HepG2 (cell line): ENCODE data around the gene NCKAP1. TPM values are rescaled to one million over a fixed set of nuclear protein-coding genes. Genes with fewer than 3 reads are reported as not detected.

Source experiments
- ATRX ChIP-seq: sonication (generic); formaldehyde crosslinking; IDR thresholded peaks from 2 replicates; pipeline ENCODE4 v1.4.0; 2020; ENCODE audit warnings: missing genetic modification reagents, borderline replicate concordance
- CEBPZ ChIP-seq: IDR thresholded peaks from 2 replicates; pipeline ENCODE4 v1.6.1; 2012; ENCODE audit warnings: low read length, improper control_type of control experiment
- DNMT3B ChIP-seq: conservative IDR thresholded peaks from 2 replicates; pipeline ENCODE4 v1.6.1; 2016; ENCODE audit warnings: missing biosample characterization, control low read depth
- MEIS2 ChIP-seq: sonication (generic); formaldehyde crosslinking; IDR thresholded peaks from 2 replicates; pipeline ENCODE4 v1.9.0; 2021; ENCODE audit warnings: mild to moderate bottlenecking, missing genetic modification reagents
- RARA ChIP-seq: IDR thresholded peaks from 2 replicates; pipeline ENCODE4 v1.6.1; 2016; ENCODE audit warnings: missing genetic modification reagents, missing compliant biosample characterization
- RXRB ChIP-seq: IDR thresholded peaks from 2 replicates; pipeline ENCODE4 v1.6.1; 2016; ENCODE audit warnings: borderline replicate concordance, missing genetic modification reagents, missing compliant biosample characterization
- SYNCRIP ChIP-seq: fragments of 200-400 bp; formaldehyde crosslinking; IDR thresholded peaks from 2 replicates; pipeline ENCODE4 v1.6.1; 2018; ENCODE audit warnings: mild to moderate bottlenecking, low read depth, low read length; ENCODE audit not compliant: insufficient read depth
- ZNF274 ChIP-seq: sonication (generic); formaldehyde crosslinking; IDR thresholded peaks from 2 replicates; pipeline ENCODE4 v1.5.1; 2020; ENCODE audit warnings: mild to moderate bottlenecking, missing genetic modification reagents
- ZNF34 ChIP-seq: sonication (generic); formaldehyde crosslinking; IDR thresholded peaks from 2 replicates; pipeline ENCODE4 v1.4.0; 2020; ENCODE audit warnings: mild to moderate bottlenecking, missing genetic modification reagents, borderline replicate concordance
- ZNF496 ChIP-seq: sonication (generic); formaldehyde crosslinking; IDR thresholded peaks from 2 replicates; pipeline ENCODE4 v1.8.1; 2023; ENCODE audit warnings: mild to moderate bottlenecking, moderate library complexity, missing genetic modification reagents; ENCODE audit not compliant: insufficient replicate concordance
- ZNF546 ChIP-seq: sonication (generic); formaldehyde crosslinking; conservative IDR thresholded peaks from 2 replicates; pipeline ENCODE4 v1.8.1; 2023; ENCODE audit warnings: mild to moderate bottlenecking, missing genetic modification reagents
- ZNF563 ChIP-seq: sonication (generic); formaldehyde crosslinking; IDR thresholded peaks from 2 replicates; pipeline ENCODE4 v1.8.0; 2022; ENCODE audit warnings: mild to moderate bottlenecking, moderate library complexity, missing genetic modification reagents
- ZNF644 ChIP-seq: IDR thresholded peaks from 2 replicates; pipeline ENCODE4 v1.6.1; 2016; ENCODE audit warnings: low read depth
- ZNF672 ChIP-seq: sonication (generic); formaldehyde crosslinking; IDR thresholded peaks from 2 replicates; pipeline ENCODE4 v1.8.1; 2022; ENCODE audit warnings: missing genetic modification reagents
- ZNF792 ChIP-seq: IDR thresholded peaks from 2 replicates; pipeline ENCODE4 v1.6.1; 2016
- ZNF841 ChIP-seq: sonication (generic); formaldehyde crosslinking; IDR thresholded peaks from 2 replicates; pipeline ENCODE4 v1.8.1; 2023; ENCODE audit warnings: missing genetic modification reagents, borderline replicate concordance
- polyA plus RNA-seq, 8 experiments: library from polyadenylated mRNA; depleted of rRNA in 3 of 8; stranded (reverse) in 7 of 8; unstranded in 1 of 8; fragments of >200 nt; fragmentation: Illumina TruSeq in 4 of 8; extraction: Trizol in 4 of 8; gene quantifications; 2 replicates each; pipeline versions ENCODE4 v1.2.1 to v1.2.3, GENCODE V29; 2011 to 2016; ENCODE audit warnings: low read depth in 4 of 8, missing spikeins in 1 of 8, mixed read lengths in 1 of 8; ENCODE audit not compliant: insufficient read depth in 1 of 8
- total RNA-seq, 5 experiments: library from RNA; depleted of rRNA; stranded (reverse); fragments of >200 nt; fragmentation: Illumina TruSeq; extraction: Trizol; gene quantifications; 2 replicates each; pipeline ENCODE4 v1.2.3, GENCODE V29; 2016; ENCODE audit warnings: low read depth in 1 of 5
- TF ChIP-seq, protein P1 (sequence below): sonication (generic); formaldehyde crosslinking; IDR thresholded peaks from 2 replicates; pipeline ENCODE4 v1.5.0; 2020; ENCODE audit warnings: mild to moderate bottlenecking, missing genetic modification reagents, borderline replicate concordance
- TF ChIP-seq, protein P2 (sequence below): sonication (generic); formaldehyde crosslinking; IDR thresholded peaks from 2 replicates; pipeline ENCODE4 v1.8.0; 2022; ENCODE audit warnings: missing genetic modification reagents, mild to moderate bottlenecking, borderline replicate concordance

The NCKAP1 gene
- total and polyA plus RNA-seq, 2 of the 13 experiments (the other 11 are each of a cell fraction or from before 2014, with no cell fraction given): 72.1 to 96.3 TPM

- TF ChIP-seq, protein P1, sequence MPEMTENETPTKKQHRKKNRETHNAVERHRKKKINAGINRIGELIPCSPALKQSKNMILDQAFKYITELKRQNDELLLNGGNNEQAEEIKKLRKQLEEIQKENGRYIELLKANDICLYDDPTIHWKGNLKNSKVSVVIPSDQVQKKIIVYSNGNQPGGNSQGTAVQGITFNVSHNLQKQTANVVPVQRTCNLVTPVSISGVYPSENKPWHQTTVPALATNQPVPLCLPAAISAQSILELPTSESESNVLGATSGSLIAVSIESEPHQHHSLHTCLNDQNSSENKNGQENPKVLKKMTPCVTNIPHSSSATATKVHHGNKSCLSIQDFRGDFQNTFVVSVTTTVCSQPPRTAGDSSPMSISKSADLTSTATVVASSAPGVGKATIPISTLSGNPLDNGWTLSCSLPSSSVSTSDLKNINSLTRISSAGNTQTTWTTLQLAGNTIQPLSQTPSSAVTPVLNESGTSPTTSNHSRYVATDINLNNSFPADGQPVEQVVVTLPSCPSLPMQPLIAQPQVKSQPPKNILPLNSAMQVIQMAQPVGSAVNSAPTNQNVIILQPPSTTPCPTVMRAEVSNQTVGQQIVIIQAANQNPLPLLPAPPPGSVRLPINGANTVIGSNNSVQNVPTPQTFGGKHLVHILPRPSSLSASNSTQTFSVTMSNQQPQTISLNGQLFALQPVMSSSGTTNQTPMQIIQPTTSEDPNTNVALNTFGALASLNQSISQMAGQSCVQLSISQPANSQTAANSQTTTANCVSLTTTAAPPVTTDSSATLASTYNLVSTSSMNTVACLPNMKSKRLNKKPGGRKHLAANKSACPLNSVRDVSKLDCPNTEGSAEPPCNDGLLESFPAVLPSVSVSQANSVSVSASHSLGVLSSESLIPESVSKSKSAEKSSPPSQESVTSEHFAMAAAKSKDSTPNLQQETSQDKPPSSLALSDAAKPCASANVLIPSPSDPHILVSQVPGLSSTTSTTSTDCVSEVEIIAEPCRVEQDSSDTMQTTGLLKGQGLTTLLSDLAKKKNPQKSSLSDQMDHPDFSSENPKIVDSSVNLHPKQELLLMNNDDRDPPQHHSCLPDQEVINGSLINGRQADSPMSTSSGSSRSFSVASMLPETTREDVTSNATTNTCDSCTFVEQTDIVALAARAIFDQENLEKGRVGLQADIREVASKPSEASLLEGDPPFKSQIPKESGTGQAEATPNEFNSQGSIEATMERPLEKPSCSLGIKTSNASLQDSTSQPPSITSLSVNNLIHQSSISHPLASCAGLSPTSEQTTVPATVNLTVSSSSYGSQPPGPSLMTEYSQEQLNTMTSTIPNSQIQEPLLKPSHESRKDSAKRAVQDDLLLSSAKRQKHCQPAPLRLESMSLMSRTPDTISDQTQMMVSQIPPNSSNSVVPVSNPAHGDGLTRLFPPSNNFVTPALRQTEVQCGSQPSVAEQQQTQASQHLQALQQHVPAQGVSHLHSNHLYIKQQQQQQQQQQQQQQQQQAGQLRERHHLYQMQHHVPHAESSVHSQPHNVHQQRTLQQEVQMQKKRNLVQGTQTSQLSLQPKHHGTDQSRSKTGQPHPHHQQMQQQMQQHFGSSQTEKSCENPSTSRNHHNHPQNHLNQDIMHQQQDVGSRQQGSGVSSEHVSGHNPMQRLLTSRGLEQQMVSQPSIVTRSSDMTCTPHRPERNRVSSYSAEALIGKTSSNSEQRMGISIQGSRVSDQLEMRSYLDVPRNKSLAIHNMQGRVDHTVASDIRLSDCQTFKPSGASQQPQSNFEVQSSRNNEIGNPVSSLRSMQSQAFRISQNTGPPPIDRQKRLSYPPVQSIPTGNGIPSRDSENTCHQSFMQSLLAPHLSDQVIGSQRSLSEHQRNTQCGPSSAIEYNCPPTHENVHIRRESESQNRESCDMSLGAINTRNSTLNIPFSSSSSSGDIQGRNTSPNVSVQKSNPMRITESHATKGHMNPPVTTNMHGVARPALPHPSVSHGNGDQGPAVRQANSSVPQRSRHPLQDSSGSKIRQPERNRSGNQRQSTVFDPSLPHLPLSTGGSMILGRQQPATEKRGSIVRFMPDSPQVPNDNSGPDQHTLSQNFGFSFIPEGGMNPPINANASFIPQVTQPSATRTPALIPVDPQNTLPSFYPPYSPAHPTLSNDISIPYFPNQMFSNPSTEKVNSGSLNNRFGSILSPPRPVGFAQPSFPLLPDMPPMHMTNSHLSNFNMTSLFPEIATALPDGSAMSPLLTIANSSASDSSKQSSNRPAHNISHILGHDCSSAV (CRISPR knock-in tag): no peak
- no peak for TF ChIP-seq ATRX (CRISPR knock-in tag)
- TF ChIP-seq ZNF792: no peak
- TF ChIP-seq ZNF496 (CRISPR knock-in tag): no peak
- TF ChIP-seq ZNF546 (CRISPR knock-in tag): no peak
- no peak for TF ChIP-seq ZNF672 (CRISPR knock-in tag)
- TF ChIP-seq ZNF841 (CRISPR knock-in tag): no peak; the same call in 1 of the 2 replicates
- no peak for TF ChIP-seq DNMT3B (CRISPR knock-in tag)
- peak; percentile 82 for TF ChIP-seq ZNF644 (CRISPR knock-in tag)
- no peak for TF ChIP-seq CEBPZ
- no peak for TF ChIP-seq ZNF563 (CRISPR knock-in tag)
- no peak for TF ChIP-seq ZNF274 (CRISPR knock-in tag)
- no peak for TF ChIP-seq MEIS2 (CRISPR knock-in tag)
- no peak for TF ChIP-seq ZNF34
- TF ChIP-seq SYNCRIP: no peak
- no peak for TF ChIP-seq RXRB (CRISPR knock-in tag)
- no peak for TF ChIP-seq RARA
- TF ChIP-seq, protein P2, sequence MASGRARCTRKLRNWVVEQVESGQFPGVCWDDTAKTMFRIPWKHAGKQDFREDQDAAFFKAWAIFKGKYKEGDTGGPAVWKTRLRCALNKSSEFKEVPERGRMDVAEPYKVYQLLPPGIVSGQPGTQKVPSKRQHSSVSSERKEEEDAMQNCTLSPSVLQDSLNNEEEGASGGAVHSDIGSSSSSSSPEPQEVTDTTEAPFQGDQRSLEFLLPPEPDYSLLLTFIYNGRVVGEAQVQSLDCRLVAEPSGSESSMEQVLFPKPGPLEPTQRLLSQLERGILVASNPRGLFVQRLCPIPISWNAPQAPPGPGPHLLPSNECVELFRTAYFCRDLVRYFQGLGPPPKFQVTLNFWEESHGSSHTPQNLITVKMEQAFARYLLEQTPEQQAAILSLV: no peak
Observed at GRCh38 chr2:182890773-182891378, 147.4 kb downstream of the NCKAP1 start (continued).
